ENCODE results near the gene PCK1. TPM values are rescaled to one million over a fixed set of nuclear protein-coding genes. Genes with fewer than 3 reads are reported as not detected.
A peak's percentile ranks its signal among the peaks of the same experiment; 100 is the strongest.

The PCK1 gene
- total RNA-seq, 4 donors from 2014 or later = 103 to 386 (median 203) TPM

DNA sequence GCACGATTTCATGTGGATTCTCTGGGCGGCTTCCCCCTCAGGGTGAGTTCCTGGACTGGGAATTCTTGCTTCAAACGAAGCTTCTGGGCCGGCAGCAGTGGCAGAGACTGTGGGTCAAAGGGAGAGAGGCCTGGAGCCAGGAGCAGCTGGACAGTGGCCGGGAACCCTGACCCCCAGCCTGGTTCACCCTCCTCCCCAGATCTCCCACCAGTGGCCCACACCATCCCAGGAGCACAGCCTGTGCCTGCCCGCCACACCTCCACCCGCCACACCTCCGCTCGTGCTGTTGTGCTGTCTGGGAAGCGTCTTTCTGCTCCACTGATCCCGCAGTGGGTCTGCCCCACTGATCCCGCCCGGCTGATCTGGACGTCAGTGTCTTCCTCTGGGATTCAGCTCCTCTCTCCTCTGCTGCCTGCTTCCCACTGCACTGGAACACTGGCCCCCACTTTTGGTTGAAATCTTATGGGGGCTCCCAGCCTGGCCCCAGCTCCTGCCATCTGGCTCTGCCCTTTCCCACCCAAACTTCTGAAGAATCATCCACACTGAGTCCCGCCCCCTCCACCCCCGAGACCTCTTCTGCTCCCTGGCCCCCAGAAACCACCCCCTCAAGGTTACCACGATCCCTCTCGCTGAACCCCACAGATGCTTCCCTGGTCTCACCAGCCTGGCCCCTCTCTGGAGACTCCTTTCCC is 49.5 kb downstream of the PCK1 start:
- DNase-seq (ENCODE audit: low spot score) (no peak), ATAC-seq (ENCODE audit: low FRiP score) (no peak)
- TF ChIP-seq, protein P1, sequence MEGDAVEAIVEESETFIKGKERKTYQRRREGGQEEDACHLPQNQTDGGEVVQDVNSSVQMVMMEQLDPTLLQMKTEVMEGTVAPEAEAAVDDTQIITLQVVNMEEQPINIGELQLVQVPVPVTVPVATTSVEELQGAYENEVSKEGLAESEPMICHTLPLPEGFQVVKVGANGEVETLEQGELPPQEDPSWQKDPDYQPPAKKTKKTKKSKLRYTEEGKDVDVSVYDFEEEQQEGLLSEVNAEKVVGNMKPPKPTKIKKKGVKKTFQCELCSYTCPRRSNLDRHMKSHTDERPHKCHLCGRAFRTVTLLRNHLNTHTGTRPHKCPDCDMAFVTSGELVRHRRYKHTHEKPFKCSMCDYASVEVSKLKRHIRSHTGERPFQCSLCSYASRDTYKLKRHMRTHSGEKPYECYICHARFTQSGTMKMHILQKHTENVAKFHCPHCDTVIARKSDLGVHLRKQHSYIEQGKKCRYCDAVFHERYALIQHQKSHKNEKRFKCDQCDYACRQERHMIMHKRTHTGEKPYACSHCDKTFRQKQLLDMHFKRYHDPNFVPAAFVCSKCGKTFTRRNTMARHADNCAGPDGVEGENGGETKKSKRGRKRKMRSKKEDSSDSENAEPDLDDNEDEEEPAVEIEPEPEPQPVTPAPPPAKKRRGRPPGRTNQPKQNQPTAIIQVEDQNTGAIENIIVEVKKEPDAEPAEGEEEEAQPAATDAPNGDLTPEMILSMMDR (IDR thresholded peaks at IDR 0.05) = no peak

DNA sequence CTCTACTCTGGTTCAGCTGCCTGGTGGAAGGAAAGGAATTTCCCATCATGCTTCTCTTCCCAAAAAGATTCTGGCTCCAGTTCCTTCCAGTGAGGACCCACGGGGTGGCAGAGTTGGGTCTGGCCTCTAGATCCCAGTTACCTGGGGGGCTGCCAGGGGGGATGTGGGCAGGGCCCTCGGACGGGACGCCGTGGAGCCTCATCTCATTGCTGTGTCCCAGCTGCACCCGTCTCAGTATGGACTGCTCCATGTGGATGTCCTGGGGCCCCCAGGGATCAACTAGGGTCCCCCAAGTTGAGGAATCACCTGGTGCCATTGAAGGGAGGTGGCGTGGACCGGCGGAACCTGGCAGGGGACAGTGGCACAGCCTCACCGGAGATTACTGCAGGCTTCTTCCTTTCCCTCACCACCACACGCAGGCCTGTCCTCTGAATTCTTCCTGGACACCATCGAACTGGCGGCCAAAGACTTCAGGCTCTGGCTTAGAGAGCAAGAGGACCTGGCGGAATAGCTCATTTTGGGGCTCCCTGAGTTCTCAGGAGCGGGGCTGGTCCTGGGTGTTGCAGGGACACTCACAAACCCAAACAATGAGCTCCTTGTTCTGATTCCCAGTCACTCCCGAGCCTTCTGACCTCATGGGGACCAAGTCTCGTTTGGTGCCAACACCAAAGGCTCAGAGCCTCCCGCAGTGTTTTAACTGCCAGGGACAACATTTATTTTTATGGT is 50.8 kb downstream of the PCK1 start:
- DNase-seq (ENCODE audit: low spot score) = peak; percentile 13
- TF ChIP-seq, protein P1 (IDR thresholded peaks at IDR 0.05) = no peak
- ATAC-seq (ENCODE audit: low FRiP score) = no peak

DNA sequence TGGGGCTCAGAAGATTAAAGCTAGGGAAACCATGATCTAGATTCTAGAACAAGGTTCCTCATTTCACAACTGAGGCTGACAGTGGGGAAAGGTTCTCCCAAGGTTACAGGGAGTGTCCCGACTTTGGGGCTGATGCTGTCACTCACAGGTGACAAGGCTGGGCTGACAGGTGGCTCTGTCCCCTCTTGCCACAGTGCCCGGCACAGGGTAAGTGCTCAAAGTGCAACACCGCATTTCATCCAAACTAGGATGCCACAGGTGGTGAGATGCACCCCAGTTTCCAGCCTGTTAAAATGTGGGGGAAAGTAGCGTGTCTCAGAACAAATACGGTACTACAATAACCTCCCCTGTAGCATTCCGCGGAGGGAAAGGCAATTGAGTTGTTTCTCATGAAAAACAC is 51.5 kb downstream of the PCK1 start:
- peak; percentile 20 for DNase-seq (ENCODE audit: low spot score)
- TF ChIP-seq, protein P1 (IDR thresholded peaks at IDR 0.05) = no peak

DNA sequence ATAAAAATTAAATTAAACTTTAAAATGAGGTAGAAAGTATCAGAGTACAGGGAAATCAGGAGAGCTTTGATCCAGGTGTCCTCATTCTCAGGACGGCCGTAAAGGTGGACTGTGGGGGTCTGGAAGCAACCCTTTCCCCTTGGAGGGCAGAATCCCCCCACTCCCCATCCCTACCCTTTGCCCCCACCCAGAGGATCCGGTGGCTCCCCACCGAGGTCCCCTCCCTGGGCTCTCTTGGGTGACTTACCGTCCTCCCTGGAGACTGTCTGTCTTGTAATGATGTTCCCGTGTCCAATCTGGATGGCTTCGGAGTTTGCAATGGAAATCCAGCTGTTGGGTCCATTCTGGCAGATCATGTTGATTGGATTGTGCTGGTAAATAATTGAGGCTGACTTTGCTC is 52.0 kb downstream of the PCK1 start:
- no peak for ATAC-seq (ENCODE audit: low FRiP score)
- DNase-seq (ENCODE audit: low spot score) = no peak
- TF ChIP-seq, protein P1 (IDR thresholded peaks at IDR 0.05) = no peak

More for the DNA sequence above, 51.5 kb downstream of the PCK1 start:
- no peak for ATAC-seq (ENCODE audit: low FRiP score)

DNA sequence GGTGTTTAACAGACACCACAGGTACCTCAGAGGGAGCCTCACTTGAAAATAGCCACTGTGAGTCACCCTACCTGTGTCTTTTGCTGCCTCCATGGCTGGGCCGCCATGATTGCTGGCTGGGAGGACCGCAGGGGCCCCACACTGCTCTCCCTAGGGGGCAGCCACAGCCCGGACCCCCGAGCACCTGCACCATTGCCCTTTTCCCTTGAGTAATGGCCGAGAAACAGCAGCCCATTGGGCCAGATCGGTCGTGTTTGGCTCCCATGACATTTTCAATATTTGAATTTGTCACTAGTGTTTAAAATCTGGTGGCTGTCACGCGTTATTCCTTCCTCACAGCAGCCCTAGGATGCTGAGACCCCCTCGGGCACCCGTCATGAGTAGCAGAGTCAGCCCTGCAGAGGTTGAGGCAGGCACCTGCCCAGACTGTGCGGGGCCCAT is 52.6 kb downstream of the PCK1 start:
- no peak for ATAC-seq (ENCODE audit: low FRiP score)
- DNase-seq (ENCODE audit: low spot score) = peak; percentile 9
- TF ChIP-seq, protein P1 (IDR thresholded peaks at IDR 0.05) = no peak

DNA sequence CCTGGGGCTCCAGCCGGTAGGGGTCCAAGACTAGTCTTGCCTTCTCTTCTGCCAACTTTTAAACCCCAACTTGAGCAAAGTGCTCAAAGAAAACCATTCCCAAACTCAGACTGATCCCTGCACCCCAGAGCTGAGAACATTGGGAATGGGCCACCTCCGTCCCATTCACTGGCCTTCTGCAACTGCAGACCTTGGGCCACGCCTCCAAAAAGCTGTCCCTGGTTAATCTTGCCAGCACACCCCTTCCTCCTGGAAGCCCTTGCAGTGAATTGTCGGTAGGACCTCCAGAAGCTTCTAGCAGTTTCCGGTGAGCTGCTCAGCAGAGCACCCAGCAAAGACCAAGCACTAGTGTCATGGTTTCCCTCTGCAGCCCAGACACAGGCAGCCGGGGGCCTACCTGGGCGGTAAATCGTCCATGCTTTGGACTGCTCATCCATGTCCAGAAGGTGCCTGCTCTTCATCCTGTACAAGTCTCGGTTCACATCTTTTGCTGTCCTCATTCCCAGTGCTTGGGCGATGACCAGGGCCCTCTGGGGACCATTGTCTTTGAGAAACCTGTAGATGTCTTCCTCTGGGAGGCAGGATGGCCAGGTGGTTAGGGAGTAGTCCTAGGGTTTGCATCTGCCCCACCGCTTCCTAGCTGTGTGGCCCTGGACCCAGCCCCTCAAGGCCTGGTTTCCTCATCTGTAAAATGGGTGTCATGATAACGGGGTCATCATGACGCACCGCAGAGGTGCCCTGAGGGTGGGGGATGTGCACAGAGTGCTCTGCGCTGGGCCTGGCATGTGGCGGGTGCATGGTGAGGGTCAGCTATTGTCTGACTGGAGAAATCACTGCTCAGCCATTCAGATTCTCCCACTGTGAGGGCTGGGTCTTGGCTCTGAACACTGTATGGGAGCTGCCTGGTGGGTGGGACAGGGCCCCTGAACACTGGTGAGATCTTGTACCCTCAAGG is 53.9 kb downstream of the PCK1 start:
- ATAC-seq (ENCODE audit: low FRiP score) = no peak
- DNase-seq (ENCODE audit: low spot score) = peak; percentile 1
- TF ChIP-seq, protein P1 (IDR thresholded peaks at IDR 0.05) = no peak
